SH-SY5Y (cell line): ENCODE measurements around the gene TRPV6.

Source experiments
- GATA2 ChIP-seq: IDR thresholded peaks from 2 replicates; pipeline ENCODE4 v1.6.1; 2011; ENCODE audit warnings: mild to moderate bottlenecking, low read depth, low read length
- GATA3 ChIP-seq: IDR thresholded peaks from 2 replicates; pipeline ENCODE4 v1.6.1; 2011; ENCODE audit warnings: low read depth, mild to moderate bottlenecking, low read length, moderate library complexity

GRCh38 chr7:142876991-142877910 lies 8.3 kb downstream of the TRPV6 start:
- TF ChIP-seq GATA2 (no peak), GATA3 (no peak)
